LNCaP clone FGC (cell line): ENCODE results near the gene SERPIND1.
"Not testable (repeated sequence)": the region's sequence is repeated elsewhere in the genome, so short reads cannot be mapped to it uniquely, and the experiment has no call there.

ENCODE experiments used
- DNase-seq: peaks from one replicate; pipeline ENCODE4 v3.0.0-alpha.2; 2011; ENCODE audit warnings: low read depth
- H3K4me3 ChIP-seq: 2 replicates; pipeline ENCODE4 v1.5.1; 2011; ENCODE audit warnings: mild to moderate bottlenecking, low read depth, low read length, control low read depth
- TF ChIP-seq, protein P1 (sequence below): IDR thresholded peaks from 2 replicates; pipeline ENCODE4 v1.5.1; 2012; ENCODE audit warnings: mild to moderate bottlenecking; ENCODE audit not compliant: control insufficient read depth, insufficient read depth; ENCODE audit errors: extremely low read depth

SERPIND1 gene

DNA sequence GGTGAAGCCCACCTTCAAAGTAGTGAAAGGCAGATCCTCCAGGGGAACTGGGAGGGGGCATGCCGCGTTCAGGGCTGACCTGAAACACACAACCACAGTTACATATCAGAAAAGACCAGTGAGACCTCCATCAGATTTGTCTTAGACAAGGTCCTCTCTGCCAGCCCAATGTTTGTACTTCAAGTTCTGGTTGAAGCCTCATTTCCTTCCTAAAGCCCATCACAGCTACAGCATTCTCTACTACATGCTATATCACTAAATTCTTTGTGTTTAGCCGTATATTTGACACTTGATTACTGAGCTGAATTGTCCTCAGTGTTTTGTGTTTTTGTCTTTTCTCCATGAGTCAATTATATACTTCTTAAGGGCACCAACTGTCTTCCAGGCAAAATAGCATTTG, 44.6 kb downstream of the SERPIND1 start:
- H3K4me3 ChIP-seq, result no peak overlapping the region
- TF ChIP-seq, protein P1, sequence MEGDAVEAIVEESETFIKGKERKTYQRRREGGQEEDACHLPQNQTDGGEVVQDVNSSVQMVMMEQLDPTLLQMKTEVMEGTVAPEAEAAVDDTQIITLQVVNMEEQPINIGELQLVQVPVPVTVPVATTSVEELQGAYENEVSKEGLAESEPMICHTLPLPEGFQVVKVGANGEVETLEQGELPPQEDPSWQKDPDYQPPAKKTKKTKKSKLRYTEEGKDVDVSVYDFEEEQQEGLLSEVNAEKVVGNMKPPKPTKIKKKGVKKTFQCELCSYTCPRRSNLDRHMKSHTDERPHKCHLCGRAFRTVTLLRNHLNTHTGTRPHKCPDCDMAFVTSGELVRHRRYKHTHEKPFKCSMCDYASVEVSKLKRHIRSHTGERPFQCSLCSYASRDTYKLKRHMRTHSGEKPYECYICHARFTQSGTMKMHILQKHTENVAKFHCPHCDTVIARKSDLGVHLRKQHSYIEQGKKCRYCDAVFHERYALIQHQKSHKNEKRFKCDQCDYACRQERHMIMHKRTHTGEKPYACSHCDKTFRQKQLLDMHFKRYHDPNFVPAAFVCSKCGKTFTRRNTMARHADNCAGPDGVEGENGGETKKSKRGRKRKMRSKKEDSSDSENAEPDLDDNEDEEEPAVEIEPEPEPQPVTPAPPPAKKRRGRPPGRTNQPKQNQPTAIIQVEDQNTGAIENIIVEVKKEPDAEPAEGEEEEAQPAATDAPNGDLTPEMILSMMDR, result no peak
- DNase-seq, result no peak

DNA sequence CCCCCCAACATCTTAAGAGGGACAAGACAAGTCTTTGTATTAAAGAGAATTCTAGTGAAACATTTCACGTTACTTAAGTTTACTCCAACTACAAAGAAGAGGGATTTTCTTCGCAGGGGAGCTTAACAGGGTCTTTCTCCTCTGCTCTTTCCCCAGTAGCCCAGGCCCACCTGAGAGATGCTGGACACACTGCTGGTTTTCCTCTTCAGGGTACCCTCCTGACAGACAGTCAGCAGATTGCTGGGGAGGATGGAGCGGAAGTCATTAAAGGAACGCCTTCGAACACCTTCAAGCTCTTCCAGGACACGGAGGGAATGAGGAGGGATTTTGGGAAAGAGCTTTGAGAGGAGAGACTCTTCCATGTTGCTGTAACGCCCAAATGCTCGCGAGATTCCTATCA, 45.6 kb downstream of the SERPIND1 start:
- DNase-seq, result no peak
- no peak overlapping the region for H3K4me3 ChIP-seq
- TF ChIP-seq, protein P1, result no peak

DNA sequence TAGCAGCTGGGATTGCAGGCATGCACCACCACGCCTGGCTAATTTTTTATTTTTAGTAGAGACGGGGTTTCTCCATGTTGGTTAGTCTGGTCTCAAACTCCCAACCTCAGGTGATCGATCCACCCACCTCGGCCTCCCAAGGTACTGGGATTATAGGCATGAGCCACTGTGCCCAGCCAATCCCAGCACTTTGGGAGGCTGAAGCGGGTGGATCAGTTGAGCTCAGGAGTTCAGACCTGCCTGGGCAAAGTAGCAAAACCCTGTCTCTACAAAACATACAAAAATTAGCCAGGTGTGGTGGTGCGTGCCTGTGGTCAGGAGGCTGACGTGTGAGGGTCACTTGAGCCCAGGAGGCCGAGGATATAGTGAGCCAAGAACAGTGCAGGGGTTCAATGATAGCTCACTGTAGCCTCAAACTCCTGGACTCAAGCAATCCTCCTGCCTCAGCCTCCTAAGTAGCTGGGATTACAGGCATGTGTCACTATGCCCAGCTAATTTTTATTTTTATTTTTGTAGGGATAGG, 47.9 kb downstream of the SERPIND1 start:
- DNase-seq, H3K4me3 ChIP-seq: not testable (repeated sequence)

DNA sequence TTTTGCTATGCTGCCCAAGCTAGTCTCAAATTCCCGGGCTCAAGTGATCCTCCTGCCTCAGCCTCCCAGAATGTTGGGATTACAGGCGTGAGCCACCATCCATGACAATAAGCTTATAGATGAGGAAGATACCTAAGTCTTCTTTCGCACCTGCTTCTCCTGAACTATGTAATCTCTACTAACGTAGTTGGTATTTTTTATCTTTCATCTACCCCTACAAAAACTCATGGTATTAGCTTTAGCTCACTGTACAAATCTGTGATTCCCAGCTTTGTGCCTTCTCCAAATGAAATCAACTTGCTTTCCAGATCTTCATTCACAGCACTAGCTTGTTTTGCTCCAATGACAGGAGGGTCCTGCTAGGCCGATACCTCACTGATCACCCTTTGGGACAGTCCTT, 48.3 kb downstream of the SERPIND1 start:
- no peak overlapping the region for H3K4me3 ChIP-seq
- DNase-seq, result no peak
- TF ChIP-seq, protein P1, result no peak

DNA sequence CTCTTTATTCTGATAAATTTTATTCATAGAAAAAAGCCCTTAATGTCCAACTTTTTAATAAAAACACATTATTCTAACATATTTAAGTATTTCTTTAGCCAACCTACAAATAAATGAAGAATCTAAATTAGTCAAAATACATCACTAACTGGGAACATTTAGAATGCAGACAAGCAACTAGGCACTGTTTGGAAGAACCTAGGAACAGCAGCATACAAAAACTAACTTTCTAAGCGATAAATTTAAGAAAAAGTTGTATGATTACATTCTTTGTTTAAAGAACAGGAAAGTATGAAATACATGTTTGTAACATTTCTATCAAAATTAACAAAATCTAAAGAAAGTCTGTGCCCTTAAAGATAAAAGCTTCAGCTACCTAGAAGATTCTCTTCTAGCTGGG, 49.4 kb downstream of the SERPIND1 start:
- DNase-seq, result no peak
- H3K4me3 ChIP-seq, result no peak overlapping the region
- TF ChIP-seq, protein P1, result no peak

DNA sequence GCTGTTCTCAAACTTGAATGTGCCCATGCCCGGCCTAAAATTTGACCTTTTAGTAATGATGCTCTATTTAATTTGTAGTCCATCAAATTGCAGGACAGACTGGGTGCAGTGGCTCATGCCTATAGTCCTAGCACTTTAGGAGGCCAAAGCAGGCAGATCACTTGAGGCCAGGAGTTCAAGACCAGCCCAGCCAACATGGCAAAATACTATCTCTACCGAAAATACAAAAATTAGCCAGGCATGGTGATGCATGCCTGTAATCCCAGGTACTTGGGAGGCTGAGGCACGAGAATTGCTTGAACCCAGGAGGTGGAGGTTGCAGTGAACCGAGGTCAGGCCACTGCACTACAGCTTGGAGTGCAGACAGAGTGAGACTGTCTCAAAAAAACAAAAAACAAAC, 51.3 kb downstream of the SERPIND1 start:
- not testable (repeated sequence) for DNase-seq, H3K4me3 ChIP-seq

DNA sequence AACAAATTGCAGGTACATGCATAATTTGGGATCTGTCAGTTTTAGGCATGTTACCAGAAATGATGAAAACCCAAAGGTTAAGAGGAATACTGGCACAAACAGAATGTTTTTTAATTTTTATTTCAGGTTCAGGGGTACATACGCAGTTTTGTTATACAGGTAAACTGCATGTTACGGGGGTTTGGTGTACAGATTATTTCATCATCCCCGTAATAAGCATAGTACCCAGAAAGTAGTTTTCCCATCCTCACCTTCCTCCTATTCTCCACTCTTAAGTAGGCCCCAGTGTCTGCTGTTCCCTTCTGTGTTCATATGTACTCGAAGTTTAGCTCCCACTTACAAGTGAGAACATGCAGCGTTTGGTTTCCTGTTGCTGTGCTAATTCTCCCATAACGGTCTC, 51.7 kb downstream of the SERPIND1 start:
- TF ChIP-seq, protein P1, result no peak
- no peak for DNase-seq
- no peak overlapping the region for H3K4me3 ChIP-seq

DNA sequence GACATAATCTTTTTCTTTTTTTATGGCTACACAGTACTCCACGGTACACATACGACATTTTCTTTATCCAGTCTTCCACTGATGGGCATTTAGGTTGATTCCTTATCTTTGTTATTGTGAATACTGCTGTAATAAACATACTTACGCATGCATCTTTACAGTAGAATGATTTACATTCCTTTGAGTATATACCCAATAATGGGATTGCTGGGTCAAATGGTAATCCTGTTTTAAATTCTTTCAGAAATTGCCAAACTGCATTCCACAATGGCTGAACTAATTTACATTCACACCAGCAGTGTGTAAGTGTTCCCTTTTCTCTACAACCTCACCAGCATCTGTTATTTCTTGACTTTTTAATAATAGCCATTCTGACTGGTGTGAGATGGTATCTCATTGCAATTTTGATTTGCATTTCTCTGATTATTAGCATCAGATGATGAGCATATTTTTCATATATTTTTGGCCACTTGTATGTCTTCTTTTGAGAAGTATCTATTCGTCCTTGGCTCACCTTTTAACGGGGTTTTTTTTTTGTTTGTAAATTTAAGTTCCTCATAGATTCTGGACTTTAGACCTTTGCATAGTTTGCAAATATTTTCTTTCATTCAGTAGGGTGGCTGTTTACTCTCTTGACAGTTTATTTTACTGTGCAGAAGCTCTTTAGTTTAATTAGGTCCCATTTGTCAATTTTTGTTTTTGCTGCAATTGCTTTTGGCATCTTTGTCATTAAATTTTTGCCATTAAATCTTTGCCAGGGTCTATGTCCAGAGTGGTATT, 52.6 kb downstream of the SERPIND1 start:
- H3K4me3 ChIP-seq, DNase-seq: not testable (repeated sequence)
